MCF 10A (cell line): ENCODE measurements around the gene CIBAR2. TPM values are rescaled to one million over a fixed set of nuclear protein-coding genes. Genes with fewer than 3 reads are reported as not detected.

Experiments
- BruUV-seq: library from RNA; stranded (reverse); fragments of 400-500 nt; replicated peaks from 2 replicates; lab custom pipeline; 2021; lab: Mats Ljungman, UMichigan
- CTCF ChIA-PET: fragments of 300-600 bp; sonication (Branson Sonifier 250); formaldehyde crosslinking; extraction: SDS; loops from one replicate; lab custom pipeline; 2021; ENCODE audit warnings: antibody characterized with exemption, inconsistent platforms; lab: Yijun Ruan, JAX
- POLR2A ChIA-PET: fragments of 300-600, 350-650 bp; sonication (Branson Sonifier 250); formaldehyde crosslinking; extraction: SDS; loops from one replicate; lab custom pipeline; 2020; ENCODE audit warnings: antibody characterized with exemption, inconsistent platforms; lab: Yijun Ruan, JAX
- DNase-seq: peaks from one replicate; pipeline ENCODE4 v3.0.0-alpha.2; 2018; ENCODE audit not compliant: unreplicated experiment
- H3K27ac Mint-ChIP-seq: one replicate; pipeline ENCODE4 v1.8.0; 2022; ENCODE audit warnings: mild to moderate bottlenecking, low read depth, mixed read lengths; ENCODE audit not compliant: unreplicated experiment
- H3K27me3 Mint-ChIP-seq: one replicate; pipeline ENCODE4 v1.8.0; 2022; ENCODE audit warnings: mixed read lengths; ENCODE audit not compliant: insufficient read depth, unreplicated experiment
- H3K36me3 Mint-ChIP-seq: one replicate; pipeline ENCODE4 v1.8.0; 2022; ENCODE audit warnings: mild to moderate bottlenecking, moderate library complexity, mixed read lengths; ENCODE audit not compliant: insufficient read depth, unreplicated experiment
- H3K4me1 Mint-ChIP-seq: one replicate; pipeline ENCODE4 v1.8.0; 2022; ENCODE audit warnings: mixed read lengths; ENCODE audit not compliant: insufficient read depth, unreplicated experiment
- H3K4me3 Mint-ChIP-seq: one replicate; pipeline ENCODE4 v1.8.0; 2022; ENCODE audit warnings: mild to moderate bottlenecking, moderate library complexity, mixed read lengths; ENCODE audit not compliant: unreplicated experiment
- H3K9me3 Mint-ChIP-seq: one replicate; pipeline ENCODE4 v1.8.0; 2022; ENCODE audit warnings: mixed read lengths; ENCODE audit not compliant: unreplicated experiment
- intact Hi-C: fragments of 100-400 bp; cut with micrococcal nuclease; formaldehyde crosslinking; loops from 2 replicates; pipeline ENCODE4 v1.14.1; 2022
- total RNA-seq: library from RNA; stranded (reverse); gene quantifications from 2 replicates; pipeline ENCODE4 v1.2.3, GENCODE V29; 2022
- TF ChIP-seq, protein P1 (sequence below): fragments of 200-600 bp; IDR thresholded peaks from one replicate; pipeline ENCODE4 v1.8.0; 2022; ENCODE audit warnings: antibody characterized with exemption, mild to moderate bottlenecking; ENCODE audit not compliant: unreplicated experiment

Gene CIBAR2
- total RNA-seq, 1 experiment from 2014 or later, result not detected

DNA sequence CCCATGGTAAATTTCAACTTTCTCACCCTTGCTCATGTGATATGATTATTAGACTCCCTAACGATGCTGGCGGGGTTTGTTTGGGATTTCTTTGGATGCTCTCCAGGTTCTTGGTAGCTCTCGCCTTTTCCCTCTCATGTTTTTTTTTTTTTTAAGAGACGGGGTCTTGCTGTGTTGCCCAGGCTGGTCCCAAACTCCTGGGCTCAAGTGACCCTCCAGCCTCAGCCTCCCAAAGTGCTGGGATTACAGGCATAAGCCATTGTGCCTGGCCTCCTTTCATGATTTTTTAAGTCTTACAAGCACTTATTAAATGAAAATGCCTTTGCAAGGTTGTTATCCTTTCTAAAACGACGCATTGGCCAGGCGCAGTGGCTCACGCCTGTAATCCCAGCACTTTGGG lies 60.6 kb downstream of the CIBAR2 start:
- H3K9me3 Mint-ChIP-seq, result no peaks in the 10 kb centered on the region
- DNase-seq, result no peak
- H3K4me1 Mint-ChIP-seq, result peaks cover 11% of the 10 kb centered on the region
- ChIA-PET POLR2A (interaction anchor here (0.6 kb wide), 1 partner anchor 183 kb away, joined by 3 read pairs; no protein-coding TSS in a partner anchor), CTCF (interaction anchor here (0.6 kb wide), 1 partner anchor 625 kb away, joined by 3 read pairs; no protein-coding TSS in a partner anchor)
- no peak overlapping the region for H3K27ac Mint-ChIP-seq
- no peaks in the 10 kb centered on the region for H3K36me3 Mint-ChIP-seq
- H3K4me3 Mint-ChIP-seq, result no peak overlapping the region
- no peaks in the 10 kb centered on the region for H3K27me3 Mint-ChIP-seq
- no TSS peak for BruUV-seq
- intact Hi-C loops, result no loop called here
- TF ChIP-seq, protein P1, sequence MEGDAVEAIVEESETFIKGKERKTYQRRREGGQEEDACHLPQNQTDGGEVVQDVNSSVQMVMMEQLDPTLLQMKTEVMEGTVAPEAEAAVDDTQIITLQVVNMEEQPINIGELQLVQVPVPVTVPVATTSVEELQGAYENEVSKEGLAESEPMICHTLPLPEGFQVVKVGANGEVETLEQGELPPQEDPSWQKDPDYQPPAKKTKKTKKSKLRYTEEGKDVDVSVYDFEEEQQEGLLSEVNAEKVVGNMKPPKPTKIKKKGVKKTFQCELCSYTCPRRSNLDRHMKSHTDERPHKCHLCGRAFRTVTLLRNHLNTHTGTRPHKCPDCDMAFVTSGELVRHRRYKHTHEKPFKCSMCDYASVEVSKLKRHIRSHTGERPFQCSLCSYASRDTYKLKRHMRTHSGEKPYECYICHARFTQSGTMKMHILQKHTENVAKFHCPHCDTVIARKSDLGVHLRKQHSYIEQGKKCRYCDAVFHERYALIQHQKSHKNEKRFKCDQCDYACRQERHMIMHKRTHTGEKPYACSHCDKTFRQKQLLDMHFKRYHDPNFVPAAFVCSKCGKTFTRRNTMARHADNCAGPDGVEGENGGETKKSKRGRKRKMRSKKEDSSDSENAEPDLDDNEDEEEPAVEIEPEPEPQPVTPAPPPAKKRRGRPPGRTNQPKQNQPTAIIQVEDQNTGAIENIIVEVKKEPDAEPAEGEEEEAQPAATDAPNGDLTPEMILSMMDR, result no peak

DNA sequence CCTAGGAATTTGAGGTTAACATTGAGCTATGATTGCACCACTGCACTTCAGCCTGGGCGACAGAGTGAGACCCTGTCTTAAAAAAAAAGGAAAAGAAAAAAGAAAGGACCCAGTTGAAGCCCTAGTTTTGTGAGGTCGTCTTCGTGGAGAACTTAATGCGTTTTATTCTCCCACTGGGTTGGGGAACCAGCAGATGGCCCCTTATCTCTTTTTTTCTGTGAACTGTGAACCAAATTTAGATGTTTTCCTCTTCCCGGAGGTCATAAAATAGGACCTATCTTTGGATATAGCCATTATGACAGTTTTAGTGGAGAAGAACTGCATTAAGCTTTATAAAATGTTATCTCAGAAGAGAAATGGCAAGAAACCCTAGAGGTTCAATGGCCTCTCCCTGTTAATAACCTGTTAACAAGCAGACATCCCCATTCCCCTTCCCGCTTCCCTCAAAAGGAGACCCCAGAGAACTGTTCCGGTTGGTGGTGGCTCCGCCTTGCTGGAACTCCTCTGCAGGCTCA lies 61.1 kb downstream of the CIBAR2 start:
- POLR2A ChIA-PET, result interaction anchor here (0.6 kb wide), 1 partner anchor 184 kb away, joined by 3 read pairs; no protein-coding TSS in a partner anchor
- intact Hi-C loops, result no loop called here
- Mint-ChIP-seq H3K4me1 (peaks cover 11% of the 10 kb centered on the region), H3K27me3 (no peaks in the 10 kb centered on the region), H3K9me3 (no peaks in the 10 kb centered on the region), H3K4me3 (no peak overlapping the region), H3K36me3 (no peaks in the 10 kb centered on the region), H3K27ac (no peak overlapping the region)
- BruUV-seq, result no TSS peak
- TF ChIP-seq, protein P1, result no peak
- CTCF ChIA-PET, result interaction anchor here (0.6 to 1.0 kb wide), 2 partner anchors 61 to 625 kb away, joined by 3 read pairs; partner anchors contain the start of gene CIBAR2
- no peak for DNase-seq

DNA sequence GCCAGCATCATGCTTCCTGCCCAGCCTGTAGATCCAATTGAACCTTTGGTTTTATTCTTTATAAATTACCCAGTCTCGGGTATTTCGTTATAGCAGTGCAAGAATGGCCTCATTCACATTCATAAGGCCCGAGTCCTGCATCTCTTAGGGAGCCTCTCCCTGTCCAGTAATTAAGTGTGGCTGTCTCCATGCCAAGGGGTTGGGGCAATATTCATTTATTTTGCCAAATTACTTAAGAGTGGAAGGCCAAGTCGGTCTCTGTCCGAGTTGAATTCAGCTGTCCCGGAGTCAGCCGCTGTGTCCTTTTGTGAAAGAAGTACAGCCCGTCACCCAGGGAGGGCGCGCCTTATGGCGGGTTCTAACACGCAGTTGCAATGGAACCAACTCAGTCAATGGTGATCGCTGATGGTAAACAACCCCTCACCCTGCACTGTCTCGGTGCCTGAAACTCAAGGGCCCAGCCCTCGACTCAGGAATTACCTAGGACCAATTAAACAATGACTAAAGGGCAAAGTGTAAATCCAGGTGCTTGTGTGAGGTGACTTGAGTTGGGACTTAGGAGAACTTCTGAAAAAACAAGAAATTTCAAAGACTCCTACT lies 62.5 kb downstream of the CIBAR2 start:
- Mint-ChIP-seq H3K27me3 (no peaks in the 10 kb centered on the region), H3K4me3 (no peak overlapping the region), H3K36me3 (no peaks in the 10 kb centered on the region), H3K27ac (no peak overlapping the region), H3K4me1 (no peaks in the 10 kb centered on the region), H3K9me3 (no peaks in the 10 kb centered on the region)
- intact Hi-C loops, result no loop called here
- no peak for DNase-seq
- CTCF ChIA-PET, result interaction anchor here (1.0 kb wide), 1 partner anchor 63 kb away, joined by 3 read pairs; the partner anchor contains the start of gene CIBAR2
- TF ChIP-seq, protein P1, result no peak
- no TSS peak for BruUV-seq
- POLR2A ChIA-PET, result interaction anchor here (1.3 kb wide), 1 partner anchor 10 kb away, joined by 3 read pairs; no protein-coding TSS in a partner anchor

DNA sequence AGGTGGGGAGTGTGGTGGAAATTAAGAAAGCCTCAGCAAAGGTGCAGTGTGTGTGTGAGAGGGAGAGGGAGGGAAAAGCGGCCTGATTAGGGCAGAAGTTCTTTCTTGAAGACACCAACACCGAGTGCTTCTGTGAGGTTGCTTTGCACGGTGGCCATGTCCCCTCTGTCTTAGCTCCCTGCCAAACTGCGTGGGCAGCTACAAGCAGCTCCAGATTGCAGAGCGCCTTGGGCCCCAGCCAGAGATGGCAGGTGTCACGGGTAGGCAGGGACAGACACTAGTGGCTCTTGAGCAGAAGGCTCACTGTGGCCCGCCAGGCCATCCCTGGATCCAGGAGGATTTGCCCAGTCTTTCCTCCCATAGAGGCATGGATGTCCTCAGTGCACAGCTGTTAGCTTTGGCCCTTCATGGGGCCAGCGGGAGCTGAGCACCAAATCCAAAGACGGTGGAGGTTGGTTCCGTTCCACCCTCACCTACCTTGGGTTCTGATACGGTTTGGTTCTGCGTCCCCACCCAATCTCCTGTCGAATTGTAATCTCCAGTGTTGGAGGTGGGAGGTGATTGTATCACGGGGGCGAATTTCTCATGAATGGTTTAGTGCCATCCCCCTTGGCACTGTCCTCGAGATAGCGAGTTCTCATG lies 63.2 kb downstream of the CIBAR2 start:
- H3K4me1 Mint-ChIP-seq, result no peaks in the 10 kb centered on the region
- no peak overlapping the region for H3K27ac Mint-ChIP-seq
- H3K36me3 Mint-ChIP-seq, result no peaks in the 10 kb centered on the region
- no peaks in the 10 kb centered on the region for H3K27me3 Mint-ChIP-seq
- H3K9me3 Mint-ChIP-seq, result no peaks in the 10 kb centered on the region
- CTCF ChIA-PET, result interaction anchor here (0.6 kb wide), 1 partner anchor 492 kb away, joined by 5 read pairs; no protein-coding TSS in a partner anchor
- no peak overlapping the region for H3K4me3 Mint-ChIP-seq
- BruUV-seq, result no TSS peak
- intact Hi-C loops, result no loop called here
- TF ChIP-seq, protein P1, result no peak
- POLR2A ChIA-PET, result interaction anchor here (1.0 to 1.3 kb wide), 2 partner anchors 11 to 22 kb away, joined by 3 read pairs; no protein-coding TSS in a partner anchor
- no peak for DNase-seq
